DMS53 treated with DMSO at 0.1 percent for 48 hours (cell line): ENCODE data around the gene DCLK3.

ENCODE experiments used
- DNase-seq: peaks from one replicate; lab custom pipeline; 2025; ENCODE audit not compliant: unreplicated experiment; lab: John Stamatoyannopoulos, UW

Gene DCLK3

DNA sequence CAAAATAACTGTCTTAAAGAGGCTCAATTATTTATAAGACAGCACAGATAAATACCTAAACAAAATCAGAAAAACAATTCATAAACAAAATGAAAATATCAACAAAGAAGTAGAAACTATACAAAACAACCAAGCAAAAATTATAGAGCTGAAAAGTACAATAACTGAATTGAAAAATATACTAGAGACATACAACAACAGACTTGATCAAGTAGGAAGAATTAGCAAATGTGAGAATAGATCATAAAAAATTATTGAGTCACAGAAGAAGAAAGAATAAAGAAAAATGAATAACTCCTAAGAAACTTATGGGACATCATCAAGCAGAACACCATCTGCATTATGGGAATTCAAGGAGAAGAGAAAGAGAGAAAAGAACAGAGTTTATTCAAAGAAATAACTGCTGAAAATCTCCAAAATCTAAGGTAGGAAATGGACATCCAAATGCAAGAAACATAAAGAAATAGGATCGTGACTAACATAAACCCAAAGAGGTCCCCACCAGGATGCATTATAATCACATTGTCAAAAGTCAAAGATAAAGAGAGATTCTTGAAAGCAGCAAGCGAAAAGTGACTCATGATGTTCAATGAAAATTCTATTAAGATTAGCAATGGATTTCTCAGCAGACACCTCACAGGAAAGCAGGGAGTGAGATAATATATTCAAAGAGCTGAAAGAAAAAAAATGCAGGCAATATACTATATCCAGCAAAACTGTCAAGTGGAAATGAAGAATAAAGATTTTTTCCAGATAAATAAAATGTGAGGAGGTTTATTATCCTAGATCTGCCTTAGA, 85.9 kb downstream of the DCLK3 start:
- no peak for DNase-seq

DNA sequence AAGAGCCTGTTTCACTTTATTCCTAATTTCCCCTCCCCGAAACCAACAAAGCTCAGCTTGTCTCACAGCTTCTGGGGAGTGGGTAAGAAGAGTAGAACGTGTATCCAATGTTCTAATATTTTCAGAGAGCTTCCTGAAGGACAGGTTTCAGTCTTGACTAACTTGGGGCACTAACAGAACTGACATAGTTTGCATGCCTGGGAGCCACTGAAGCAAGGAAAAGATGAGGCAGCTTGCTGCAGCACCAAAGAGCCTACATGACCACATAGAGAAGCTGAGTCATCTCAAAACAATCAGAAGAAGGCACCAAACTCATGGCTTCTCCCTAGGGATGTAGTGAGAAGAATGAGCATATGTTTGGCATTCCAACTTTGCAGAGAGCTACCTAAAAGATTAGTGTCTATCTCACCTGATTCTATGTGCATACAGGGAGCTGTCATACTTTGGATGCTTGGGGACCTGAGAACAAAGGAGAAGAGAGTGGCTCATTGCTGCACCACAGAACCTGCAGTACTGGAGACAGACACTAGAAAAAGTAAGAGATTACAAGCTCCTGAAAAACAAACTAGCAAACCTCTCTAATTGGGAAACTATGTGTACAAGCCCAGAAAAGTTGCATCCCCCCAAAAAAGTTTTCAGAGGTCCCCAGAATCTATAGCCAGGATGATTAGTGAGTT, 86.9 kb downstream of the DCLK3 start:
- DNase-seq, result no peak

DNA sequence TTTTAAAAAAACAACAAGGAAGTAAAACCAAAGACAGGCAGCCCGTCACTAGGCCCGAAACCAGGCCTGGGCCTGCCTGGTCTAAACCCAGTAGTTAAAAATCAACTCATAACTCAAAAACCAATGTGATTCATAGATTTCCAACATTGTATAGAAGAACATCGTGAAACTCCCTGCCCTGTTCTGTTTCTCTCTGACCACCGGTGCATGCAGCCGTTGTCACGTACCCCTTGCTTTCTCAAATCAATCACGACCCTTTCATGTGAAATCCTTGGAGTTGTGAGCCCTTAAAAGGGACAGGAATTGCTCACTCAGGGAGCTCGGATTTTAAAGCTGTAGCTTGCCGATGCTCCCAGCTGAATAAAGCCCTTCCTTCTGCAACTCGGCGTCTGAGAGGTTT, 89.5 kb downstream of the DCLK3 start:
- no peak for DNase-seq

DNA sequence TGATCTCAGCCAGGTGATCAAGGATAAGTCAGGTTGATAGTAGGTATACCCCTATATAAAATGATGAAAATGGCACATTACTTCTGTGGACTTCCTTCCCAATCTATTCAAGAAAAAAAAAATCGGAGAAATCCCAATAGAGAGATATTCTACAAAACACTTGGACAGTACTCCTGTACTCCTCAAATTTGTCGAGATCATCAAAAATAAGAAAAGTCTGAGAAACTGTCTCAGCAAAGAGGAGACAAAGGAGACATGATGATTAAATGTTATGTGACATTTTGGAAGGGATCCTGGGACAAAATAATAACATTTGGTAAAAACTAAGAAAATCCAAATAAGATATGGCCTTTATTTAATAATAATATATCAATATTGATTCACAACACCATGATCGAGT, 94.6 kb downstream of the DCLK3 start:
- DNase-seq, result no peak

DNA sequence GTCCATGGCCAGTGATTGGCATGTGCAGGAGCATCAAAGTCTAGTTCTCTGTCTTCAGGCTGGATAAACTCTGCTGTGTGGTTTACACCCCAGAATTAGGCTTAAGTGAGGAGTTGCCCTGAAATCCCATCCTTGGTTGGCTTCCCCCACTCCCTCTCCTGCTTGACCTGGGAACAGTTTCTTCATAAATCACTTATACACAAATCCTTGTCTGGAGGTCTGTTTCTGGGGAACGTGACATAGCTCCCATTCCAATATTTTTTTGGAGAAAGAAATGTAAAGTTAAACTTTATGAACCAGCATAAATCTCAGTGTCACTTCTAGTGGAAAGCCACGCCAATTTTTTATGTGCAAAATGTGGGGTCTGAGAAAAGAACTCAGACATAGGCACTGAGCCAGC, 98.2 kb downstream of the DCLK3 start:
- no peak for DNase-seq

DNA sequence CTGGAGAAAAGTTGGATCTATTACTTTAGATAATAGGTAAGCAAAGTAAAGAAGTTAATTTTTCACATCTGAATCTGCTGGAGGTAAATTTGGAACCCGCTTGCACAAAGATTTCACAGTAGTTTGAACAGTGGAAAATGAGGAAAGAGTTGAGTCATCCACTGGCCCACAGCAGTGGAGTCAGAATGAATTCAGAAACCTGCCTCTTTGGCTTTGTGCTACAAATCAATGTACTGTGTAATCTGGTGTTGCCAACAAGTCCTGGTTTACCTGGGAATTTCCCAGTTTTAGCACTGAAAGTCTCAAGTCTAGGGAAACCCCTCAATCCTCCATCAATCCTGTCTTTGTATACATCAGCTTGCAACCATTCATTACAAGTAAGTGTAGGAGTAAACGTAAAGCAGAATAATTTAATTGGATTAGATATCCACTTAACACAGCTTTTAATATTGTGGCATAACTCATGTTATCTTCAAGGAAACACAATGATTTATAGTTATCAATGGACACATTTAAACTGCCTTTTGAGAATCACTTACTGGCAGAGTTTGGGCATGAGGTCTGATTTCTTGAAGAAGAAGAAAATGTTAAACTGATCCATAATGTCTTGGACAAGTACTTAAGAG, 100.6 kb downstream of the DCLK3 start:
- DNase-seq, result no peak

DNA sequence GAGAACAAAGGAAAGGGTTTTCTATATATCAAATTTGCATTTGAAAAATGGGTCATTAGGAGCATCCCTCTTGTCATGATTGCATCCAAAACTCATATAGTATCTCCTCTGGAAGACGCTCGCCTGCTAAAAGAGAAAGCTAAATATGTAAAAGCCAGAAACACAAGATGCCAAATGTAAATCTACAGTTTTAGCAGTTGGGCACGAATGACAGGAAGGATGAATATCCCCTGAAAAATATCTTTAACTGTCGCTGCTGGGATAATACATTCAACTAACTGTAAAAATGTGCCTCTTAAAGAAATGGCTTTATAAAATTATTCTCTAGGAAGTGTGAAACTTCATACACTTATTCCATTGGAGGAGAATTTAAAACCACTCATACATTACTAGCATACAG, 101.7 kb downstream of the DCLK3 start:
- no peak for DNase-seq
